ENCODE results near the gene TGM6.
"Not testable (repeated sequence)": the region's sequence is repeated elsewhere in the genome, so short reads cannot be mapped to it uniquely, and the experiment has no call there.

Gene TGM6

DNA sequence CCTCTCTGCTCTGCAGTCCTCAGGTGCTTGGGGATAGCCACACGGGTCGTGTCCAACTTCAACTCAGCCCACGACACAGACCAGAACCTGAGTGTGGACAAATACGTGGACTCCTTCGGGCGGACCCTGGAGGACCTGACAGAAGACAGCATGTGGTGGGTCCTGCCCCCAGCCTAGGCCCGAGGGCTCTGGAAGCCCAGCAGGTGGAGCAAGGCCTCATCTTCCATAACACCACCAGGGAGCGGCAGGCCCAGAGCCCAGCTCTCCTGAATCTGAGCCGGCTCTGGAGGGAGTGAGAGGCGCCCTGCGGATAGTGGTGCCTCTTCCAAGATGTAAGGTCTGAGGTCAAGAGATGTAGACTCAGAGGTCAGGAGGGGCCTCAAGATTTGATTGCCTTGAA, 19.6 kb downstream of the TGM6 start:
- DNase-seq: no peak

DNA sequence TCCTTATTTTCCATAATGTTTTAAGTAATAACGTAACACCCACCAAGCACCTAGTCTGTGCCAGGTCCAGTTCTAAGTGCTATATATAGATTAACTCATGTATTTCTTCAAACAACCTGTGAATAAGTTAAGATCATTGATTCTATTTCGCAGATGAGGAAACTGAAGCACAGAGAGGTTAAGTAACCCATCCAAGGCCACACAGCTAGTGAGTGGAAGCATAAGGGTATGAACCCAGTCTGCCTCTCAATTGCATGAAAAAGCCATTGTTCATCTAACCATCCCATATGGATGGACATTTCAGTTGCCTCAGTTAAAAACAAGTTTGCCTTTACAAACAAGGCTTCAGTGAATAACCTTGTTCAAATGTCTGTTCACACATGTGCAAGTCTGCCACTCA, 20.8 kb downstream of the TGM6 start:
- no peak for DNase-seq

DNA sequence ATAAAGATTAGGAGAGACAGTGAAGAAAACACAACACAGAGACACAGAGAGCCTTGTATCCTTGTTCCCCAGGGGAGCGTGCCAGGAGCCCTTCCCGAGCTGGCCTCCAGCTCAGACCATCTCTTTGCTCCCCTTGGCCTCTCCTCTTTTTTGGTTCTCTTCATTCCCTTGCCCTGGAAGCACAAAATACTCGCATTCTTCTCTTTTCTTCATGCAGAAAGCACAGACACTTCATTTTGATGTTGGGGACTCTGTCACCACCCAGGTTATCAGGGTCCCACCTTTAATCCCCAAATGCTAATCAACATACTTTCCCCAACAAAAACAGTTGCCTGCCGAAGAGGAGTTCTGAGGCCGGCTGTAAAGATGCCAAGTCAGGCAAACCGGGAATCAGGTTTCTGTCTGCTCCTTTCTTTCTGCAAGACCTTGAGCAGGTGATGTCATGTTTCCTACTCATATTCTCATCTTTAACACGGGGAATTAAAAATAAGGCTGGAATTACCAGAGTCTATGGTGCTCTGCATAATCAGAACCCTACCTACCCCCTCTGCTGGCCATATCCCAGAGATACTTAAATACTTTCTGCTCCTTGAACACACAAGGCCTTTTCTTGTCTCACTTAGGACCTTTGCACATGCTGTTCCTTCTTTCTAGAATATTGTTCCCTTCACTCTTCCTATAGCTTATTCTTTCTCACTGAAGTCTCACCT, 21.7 kb downstream of the TGM6 start:
- no peak for DNase-seq

DNA sequence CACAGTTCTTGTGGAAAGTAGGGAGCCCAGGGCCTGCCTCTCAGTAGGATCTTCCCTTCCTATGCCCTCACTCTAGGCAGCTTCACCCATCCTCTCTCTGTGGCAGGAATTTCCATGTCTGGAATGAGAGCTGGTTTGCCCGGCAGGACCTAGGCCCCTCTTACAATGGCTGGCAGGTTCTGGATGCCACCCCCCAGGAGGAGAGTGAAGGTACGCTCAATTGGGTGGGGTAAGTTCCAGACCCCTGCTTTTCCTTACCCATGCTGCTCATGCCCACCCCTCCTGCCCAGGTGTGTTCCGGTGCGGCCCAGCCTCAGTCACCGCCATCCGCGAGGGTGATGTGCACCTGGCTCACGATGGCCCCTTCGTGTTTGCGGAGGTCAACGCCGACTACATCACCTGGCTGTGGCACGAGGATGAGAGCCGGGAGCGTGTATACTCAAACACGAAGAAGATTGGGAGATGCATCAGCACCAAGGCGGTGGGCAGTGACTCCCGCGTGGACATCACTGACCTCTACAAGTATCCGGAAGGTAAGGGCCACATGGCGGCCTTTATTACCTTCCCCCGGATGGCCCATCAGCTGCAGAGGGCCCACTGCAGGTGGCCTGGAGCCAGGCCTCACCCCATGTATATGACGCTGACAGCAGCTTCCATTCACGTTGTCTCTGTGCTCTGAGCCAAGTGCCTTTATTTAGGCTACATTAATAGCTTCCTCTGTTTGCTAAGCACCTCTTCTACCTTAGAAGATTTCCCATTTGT, 22.8 kb downstream of the TGM6 start:
- DNase-seq: no peak

DNA sequence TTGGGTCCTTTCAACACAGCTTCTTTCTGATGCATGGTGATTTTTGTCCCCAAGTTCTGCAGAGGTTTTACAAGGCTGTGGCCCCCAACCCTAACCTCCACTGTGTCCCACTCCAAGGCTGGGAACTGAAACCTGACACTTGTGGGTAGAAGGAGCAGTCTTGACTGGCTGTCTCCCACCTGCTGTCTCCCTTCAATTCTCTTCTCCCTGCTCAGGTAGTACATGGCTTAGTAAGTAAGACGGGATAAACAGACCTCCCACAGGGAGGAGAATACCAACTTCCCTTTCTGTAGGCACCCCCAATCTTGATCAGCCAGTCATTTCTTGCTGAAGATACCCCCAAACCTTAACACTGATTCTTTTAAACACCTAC, 25.0 kb downstream of the TGM6 start:
- no peak for DNase-seq

DNA sequence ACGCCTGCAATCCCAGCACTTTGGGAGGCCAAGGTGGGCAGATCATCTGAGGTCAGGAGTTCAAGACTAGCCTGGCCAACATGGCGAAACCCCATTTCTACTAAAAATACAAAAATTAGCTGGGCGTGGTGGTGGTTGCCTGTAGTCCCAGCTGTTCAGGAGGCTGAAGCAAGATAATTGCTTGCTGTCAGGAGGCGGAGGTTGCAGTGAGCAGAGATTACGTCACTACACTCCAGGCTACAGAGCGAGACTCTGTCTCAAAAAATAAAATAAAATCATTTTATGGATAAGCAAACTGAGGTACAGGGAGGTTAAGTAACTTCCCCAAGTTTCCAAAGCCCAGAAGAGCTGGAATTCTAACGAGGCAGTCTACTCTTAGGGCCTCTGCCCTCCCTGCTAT, 26.7 kb downstream of the TGM6 start:
- DNase-seq: not testable (repeated sequence)

DNA sequence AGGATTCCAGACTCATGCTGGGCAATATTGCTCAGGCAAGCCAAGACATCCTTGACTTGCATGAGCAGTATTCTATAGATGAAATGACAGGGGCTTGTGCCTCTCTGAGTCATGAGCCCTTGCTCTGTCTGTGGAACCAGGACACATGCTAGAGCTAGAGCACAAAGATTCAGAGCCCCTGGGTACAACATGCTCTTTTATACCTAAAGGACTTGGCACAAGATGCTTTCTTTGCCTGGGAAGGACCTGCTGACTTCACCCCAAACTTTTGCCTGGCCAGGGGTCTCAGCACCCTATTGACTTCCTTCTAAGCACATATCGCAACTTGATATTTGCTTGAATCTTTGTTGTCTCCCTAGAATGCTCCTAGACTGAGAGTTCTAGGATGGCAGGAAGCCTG, 27.4 kb downstream of the TGM6 start:
- no peak for DNase-seq

DNA sequence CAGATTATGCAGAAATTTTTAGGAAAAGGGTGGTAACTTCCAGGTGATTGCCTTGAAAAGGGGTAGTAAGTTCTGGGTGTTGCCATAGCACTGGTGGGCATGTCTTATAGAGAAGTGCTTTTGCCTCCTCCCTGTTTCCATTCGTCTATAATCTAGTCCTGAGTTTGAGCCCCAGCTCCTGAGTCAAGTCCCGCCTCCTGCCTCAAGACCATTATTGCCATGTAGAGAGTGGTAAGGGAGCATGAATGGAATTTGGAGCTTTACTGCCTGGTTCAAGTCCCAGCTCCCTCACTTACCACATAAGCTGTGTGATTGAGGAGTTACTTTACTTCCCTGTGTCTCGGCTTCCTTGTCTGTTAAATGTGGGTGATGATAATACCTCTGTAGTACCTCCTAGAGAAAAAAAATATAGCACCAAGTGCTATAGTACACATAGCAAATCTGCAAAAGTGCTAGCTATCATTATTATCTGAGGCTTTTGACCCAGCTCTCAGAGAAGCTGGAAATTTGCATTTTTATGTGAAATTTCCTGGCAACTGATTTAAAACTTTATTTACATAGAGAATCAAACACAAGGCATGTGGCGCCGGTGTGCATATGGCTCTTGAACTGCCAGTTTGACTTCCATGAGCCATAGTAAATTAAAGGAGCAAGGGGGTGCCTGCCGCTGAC, 36.0 kb downstream of the TGM6 start:
- no peak for DNase-seq

DNA sequence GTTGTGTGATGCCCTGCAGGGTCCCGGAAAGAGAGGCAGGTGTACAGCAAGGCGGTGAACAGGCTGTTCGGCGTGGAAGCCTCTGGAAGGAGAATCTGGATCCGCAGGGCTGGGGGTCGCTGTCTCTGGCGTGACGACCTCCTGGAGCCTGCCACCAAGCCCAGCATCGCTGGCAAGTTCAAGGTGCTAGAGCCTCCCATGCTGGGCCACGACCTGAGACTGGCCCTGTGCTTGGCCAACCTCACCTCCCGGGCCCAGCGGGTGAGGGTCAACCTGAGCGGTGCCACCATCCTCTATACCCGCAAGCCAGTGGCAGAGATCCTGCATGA, 36.5 kb downstream of the TGM6 start:
- DNase-seq: no peak

DNA sequence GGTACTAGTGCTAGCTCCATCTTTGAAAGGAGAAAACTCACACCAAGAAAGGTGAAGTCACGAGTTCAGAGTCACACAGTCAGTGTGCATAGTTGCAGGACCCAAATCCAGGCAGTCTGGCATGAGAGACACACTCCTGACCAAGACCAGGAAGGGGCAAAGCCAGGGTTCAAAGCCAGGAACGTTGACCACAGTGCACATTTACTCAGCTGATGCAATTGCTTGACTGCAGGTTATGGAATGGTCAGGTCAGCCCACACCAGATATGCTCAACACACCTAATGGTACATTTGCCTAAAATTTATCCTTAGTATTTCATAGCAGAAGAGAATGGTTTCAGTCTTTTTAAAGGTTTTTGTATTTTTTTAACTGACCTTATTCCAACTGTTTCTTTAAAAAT, 37.7 kb downstream of the TGM6 start:
- DNase-seq: no peak

DNA sequence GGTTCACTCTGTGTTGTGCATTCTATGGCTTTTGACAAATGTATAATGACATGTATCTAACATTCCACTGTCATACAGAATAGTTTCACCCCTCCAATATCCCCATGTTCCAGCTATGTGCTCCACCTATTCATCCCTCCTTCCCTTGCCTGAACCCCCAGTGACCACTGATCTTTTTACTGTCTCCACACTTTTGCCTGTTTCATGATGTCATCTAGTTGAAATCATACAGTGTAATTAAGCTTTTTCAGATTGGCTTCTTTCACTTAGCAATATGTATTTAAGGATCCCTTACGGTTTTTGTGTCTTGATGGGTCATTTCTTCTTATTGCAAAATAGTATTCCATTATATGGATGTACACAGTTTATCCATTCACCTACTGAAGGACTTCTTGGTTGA, 39.8 kb downstream of the TGM6 start:
- no peak for DNase-seq

DNA sequence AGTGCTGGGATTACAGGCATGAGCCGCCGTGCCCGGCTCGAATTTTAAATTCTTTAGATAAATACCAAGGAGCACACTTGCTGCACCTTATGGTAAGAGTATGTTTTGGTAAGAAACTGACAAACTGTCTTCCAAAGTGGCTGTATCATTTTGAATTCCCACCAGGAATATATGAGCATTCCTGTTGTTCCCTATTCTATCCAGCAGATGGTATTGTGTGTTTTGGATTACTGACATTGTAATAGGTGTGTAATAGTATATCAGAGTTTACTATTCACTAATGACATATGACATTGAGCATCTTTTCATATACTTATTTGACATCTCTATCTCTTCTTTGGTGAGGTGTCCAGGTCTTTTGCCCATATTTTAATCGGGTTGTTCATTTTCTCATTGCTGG, 40.5 kb downstream of the TGM6 start:
- DNase-seq: no peak

DNA sequence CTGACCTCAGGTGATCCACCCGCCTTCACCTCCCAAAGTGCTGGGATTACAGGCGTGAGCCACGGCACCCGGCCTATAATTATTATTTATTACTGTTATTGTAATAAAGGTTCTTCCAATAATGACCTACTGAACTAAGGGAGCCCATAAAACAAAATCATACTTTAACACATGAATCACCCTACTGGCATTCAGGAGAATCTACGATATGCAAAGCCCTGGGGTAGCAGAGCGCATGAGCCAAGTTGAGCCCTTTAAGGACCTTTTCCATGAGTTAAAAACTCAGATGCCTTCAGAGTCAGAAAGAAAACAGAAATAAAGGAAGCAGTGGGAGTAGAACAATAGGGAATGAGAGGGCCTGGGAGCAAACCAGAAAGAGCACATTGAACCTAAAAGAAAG, 48.4 kb downstream of the TGM6 start:
- DNase-seq: no peak

DNA sequence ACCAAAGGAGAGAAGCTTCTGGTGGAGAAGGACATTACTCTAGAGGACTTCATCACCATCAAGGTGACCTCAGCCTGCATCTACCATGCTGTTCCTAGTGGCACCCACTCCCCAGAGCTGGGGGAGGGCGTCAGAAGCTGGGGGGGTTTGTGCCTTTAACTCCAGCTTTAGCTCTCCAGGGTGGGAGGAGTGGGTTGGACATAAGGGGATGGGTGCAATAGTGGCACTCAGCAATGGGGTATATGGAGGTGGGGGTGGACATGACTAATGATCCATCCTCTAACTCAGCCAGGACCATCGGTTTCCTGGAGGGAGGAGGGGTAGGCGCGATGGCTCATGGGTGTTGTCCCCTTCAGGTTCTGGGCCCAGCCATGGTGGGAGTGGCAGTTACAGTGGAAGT, 49.8 kb downstream of the TGM6 start:
- DNase-seq: no peak

DNA sequence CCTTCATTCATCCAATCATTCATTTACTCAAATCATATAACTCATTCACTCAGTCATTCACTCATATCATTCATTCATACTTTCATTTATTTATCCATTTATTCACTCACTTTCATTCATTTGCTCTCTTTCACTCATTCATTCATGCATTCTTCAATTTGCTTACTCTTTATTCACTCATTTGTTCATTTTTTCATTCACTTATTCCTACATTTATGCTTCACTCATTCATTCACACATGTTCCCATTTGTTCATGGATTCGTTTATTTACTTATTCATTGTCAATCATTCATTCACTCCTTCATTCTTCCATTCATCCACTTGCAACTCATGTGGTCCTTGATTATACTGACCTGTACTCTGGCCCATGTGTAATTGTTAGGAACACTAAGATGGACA, 50.5 kb downstream of the TGM6 start:
- no peak for DNase-seq

DNA sequence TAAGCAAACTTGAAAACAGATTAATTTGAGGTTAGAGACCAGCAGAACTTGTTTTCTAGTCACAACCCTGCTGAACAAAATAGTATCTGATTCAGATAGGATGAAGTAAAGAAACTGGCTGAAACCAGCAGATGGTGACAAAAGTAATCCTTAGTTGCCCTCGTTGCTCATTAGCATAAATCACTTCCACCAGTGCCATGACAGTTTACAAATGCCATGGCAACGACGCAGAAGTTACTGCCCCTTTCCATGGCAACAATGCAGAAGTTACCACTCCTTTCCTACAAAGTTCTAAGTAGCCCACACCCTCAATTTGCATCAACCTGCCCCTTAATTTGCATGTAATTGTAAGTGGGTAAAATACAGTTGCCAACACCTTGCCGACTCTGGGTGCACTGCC, 66.1 kb downstream of the TGM6 start:
- no peak for DNase-seq

DNA sequence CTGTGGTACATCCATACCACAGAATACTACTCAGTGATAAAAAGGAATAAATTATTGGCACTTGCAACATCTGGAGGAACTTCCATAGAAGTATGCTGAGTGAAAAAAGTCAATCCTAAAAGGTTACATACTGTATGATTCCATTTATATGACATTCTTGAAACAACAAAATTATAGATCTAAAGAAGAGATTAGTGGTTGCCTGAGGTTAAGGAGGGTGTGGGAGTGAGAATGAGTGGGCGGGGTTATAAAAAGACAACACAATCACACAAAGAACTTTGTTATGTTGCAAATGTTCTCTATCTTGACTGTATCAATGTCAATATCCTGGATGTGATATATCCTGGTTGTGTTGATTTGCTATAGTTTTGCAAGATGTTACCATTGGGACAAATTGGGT, 68.7 kb downstream of the TGM6 start:
- DNase-seq: no peak

DNA sequence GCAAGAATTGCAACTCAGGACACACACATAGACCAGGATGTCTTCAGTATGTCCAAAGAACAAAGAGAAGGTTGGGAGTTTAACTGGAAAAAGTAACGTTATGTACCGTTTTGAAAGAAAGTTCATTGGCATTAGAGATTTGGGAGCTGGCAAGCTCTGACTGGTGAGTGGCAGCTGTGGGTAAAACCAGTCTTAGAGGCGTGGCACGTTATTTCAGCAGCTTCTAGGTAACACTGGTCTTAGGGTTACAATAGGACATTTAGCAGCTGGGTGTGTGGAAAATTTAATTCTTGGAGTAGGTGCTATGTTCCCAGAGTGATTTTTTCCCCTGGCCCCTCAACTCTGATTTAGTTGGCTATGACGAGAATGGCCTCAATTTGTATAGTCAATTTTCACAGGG, 70.7 kb downstream of the TGM6 start:
- no peak for DNase-seq

DNA sequence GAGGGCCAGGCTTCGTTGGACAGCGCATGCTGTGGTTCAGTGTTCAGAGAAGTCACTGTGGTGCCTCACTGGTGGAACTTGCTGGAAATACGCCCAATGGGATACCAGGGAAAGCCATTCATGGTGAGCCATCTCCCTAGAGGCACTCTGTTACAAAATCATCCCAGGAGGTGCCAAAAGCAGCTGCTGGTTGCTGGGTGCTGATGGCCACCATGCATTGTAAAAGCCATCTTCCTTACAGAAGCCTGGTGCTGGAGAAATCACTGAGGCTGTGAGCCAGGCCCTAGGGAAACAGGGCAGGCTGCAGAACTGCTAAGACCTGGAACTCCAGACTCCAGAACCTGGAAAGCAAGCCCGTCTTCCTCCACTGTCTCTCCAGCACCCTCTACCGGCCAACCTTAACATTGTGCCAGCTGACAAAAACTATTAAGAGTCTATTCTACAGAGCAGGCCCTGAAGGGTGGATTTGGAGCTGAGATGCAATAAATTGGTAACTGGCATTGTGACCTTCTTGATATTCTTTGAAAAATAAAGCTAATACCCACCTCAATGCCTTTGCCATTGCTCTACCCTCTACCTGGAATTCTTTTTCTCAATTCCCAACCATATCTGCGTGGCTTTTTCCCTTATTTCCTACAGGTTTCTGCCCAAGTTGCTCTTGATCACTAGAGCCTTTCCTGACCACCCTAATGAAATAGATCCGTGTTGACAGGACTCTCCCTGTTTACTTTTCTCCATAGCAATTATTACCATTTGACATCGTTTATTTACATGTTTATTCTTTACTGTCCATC, 71.4 kb downstream of the TGM6 start:
- DNase-seq: peak; percentile 48

DNA sequence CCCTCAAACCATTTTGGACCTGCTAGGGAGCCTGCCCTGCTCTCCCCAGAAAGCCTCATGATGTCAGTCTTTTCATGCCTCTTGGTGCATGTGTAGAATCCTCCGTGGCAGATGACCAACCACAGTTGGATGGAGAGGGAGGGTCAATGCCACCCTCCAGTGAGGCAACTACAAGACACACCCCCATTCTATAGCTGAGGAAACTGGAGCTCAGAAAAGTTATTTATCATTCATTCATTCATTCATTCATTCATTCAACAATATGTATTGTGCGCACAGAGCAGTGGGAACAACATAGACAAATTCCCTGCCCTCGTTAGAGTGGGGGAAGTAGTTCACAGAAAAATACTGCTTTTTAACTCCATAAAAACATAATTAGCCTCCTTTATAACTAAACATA, 73.1 kb downstream of the TGM6 start:
- no peak for DNase-seq

DNA sequence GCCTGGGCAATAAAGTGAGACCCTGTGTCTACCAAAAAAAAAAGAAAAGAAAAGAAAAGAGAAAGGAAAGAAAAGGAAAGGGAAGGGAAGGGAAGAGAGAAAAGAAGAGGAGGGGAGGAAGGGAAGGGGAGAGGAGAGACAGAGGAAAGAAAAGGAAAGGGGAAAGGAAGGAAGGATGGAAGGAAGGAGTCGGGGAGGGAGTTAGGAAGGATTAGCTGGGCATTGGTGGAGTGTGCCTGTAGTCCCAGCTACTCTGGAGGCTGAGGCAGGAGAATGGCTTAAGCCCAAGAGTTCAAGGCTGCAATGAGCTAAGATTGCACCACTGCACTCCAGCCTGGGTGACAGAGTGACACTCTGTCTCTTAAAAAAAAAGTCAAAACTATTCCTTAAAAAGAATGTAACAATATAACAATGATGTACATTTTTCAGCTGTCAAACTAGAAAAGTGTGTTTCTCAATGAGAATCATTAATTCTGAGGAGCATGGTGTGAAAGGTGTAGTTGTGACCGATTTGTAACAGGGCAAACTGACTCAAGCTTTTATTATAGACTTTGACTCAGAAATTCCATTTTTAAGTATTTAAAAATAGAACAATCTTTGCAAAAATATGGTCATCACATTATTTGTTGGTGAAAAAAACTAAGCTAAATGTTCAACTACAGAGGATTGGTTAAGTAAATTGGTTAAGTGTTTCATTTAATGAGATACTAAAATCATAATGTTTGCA, 75.2 kb downstream of the TGM6 start:
- DNase-seq: no peak

DNA sequence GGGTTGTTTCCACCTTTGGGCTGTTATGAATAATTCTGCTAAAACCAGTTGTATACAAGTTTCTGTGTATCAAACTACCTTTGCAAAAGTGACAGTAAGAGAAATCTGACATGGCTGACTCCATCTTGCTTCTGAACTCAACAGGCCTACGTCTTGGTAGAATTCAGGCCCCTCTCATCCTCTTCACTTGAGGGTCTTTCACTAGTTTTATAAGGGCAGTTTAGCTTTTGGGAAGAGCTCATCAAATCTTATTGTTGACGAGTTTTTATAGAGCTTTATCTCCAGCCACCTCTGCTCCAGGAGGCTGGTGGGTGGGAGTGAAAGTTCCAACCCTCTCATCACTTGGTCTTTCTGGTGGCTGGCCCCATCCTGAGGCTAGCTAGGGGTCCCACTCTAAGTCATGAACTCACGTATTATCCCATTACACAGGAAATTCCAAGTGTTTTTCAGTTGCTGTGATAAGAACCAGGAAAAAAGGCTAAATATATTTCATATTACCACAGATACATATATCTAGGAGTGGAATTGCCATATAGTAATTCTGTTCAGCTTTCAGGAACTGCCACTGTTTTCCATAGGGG, 78.3 kb downstream of the TGM6 start:
- no peak for DNase-seq
